ENCODE results near the gene ITGA2. TPM values are rescaled to one million over a fixed set of nuclear protein-coding genes. Genes with fewer than 3 reads are reported as not detected.

Gene ITGA2
- total and polyA plus RNA-seq, 9 of the 15 experiments (the other 6 are each of a cell fraction or from before 2014, with no cell fraction given): 0.01 to 0.09 (median 0.03) TPM; not detected in 5

DNA sequence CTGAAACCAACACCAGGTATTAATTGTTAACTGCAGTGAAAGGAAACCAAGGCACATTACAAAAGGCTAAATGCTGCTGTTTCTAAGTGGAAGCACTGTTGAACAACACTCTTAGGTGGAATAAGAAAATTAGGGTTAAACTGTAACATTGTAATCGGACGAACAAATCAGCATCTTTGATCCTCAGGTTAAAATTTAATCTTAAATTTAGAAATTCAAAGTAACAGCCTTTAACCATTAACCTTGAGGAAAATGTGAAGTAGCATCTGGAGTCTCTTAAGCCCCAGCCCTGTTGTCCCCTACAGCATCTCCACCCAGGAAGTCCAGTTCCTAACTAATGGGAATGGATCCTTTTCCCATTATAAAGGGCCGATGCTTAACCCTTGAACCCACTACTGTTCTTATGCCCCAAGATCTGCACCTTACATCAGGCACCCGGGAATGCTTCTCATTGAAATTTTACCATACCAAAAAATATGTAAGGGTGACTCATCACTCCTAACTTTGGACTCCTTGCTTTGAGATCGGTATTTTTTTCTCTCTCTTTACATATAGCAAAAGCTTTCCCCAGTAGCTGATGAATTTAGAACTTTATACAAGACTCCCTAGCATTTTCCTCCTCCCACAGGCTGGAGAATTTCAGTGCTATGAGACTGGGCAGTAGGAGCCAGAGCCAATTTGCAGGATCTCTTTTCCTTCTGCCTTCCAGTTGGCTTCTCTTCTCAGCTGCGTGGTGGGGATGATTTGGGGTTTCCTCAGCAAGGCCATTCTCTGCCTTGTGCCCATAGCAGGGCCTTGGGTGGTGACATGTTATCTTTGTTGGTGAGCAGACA is 32.0 kb upstream of the ITGA2 start (continued):
- TF ChIP-seq HINFP (tag; conservative IDR thresholded peaks at IDR 0.05; ENCODE audit: low read depth) (no peak), TBL1XR1 (IDR thresholded peaks at IDR 0.05; ENCODE audit: low read length in 2 of 2) (no peak), POU5F1 (IDR thresholded peaks at IDR 0.05; ENCODE audit: borderline replicate concordance, low read depth, low read length, partially characterized antibody) (no peak)
- TF ChIP-seq, protein P1, sequence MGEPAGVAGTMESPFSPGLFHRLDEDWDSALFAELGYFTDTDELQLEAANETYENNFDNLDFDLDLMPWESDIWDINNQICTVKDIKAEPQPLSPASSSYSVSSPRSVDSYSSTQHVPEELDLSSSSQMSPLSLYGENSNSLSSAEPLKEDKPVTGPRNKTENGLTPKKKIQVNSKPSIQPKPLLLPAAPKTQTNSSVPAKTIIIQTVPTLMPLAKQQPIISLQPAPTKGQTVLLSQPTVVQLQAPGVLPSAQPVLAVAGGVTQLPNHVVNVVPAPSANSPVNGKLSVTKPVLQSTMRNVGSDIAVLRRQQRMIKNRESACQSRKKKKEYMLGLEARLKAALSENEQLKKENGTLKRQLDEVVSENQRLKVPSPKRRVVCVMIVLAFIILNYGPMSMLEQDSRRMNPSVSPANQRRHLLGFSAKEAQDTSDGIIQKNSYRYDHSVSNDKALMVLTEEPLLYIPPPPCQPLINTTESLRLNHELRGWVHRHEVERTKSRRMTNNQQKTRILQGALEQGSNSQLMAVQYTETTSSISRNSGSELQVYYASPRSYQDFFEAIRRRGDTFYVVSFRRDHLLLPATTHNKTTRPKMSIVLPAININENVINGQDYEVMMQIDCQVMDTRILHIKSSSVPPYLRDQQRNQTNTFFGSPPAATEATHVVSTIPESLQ (CRISPR knock-in tag; IDR thresholded peaks at IDR 0.05): no peak
- TF ChIP-seq, protein P2, sequence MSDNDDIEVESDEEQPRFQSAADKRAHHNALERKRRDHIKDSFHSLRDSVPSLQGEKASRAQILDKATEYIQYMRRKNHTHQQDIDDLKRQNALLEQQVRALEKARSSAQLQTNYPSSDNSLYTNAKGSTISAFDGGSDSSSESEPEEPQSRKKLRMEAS (CRISPR knock-in tag; IDR thresholded peaks at IDR 0.05): no peak
- TF ChIP-seq, protein P3, sequence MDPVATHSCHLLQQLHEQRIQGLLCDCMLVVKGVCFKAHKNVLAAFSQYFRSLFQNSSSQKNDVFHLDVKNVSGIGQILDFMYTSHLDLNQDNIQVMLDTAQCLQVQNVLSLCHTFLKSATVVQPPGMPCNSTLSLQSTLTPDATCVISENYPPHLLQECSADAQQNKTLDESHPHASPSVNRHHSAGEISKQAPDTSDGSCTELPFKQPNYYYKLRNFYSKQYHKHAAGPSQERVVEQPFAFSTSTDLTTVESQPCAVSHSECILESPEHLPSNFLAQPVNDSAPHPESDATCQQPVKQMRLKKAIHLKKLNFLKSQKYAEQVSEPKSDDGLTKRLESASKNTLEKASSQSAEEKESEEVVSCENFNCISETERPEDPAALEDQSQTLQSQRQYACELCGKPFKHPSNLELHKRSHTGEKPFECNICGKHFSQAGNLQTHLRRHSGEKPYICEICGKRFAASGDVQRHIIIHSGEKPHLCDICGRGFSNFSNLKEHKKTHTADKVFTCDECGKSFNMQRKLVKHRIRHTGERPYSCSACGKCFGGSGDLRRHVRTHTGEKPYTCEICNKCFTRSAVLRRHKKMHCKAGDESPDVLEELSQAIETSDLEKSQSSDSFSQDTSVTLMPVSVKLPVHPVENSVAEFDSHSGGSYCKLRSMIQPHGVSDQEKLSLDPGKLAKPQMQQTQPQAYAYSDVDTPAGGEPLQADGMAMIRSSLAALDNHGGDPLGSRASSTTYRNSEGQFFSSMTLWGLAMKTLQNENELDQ (CRISPR knock-in tag; IDR thresholded peaks at IDR 0.05; ENCODE audit: borderline replicate concordance): no peak
- TF ChIP-seq, protein P4, sequence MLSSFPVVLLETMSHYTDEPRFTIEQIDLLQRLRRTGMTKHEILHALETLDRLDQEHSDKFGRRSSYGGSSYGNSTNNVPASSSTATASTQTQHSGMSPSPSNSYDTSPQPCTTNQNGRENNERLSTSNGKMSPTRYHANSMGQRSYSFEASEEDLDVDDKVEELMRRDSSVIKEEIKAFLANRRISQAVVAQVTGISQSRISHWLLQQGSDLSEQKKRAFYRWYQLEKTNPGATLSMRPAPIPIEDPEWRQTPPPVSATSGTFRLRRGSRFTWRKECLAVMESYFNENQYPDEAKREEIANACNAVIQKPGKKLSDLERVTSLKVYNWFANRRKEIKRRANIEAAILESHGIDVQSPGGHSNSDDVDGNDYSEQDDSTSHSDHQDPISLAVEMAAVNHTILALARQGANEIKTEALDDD (IDR thresholded peaks at IDR 0.05): no peak

Measured in K562 (cell line).